CD4-positive, alpha-beta T cell (primary cell): ENCODE data around the gene ASTN2. TPM values are rescaled to one million over a fixed set of nuclear protein-coding genes. Genes with fewer than 3 reads are reported as not detected.

Experiments used
- ATAC-seq: fragments of 200-7000 bp; cut with Tn5 transposase; one replicate; pipeline ENCODE4 v1.10.0; 2022; ENCODE audit warnings: mild to moderate bottlenecking; ENCODE audit not compliant: poor library complexity
- CTCF ChIA-PET: fragments of 350-600 bp; sonication (Branson Sonifier 250); formaldehyde crosslinking; loops from one replicate; lab custom pipeline; 2021; ENCODE audit warnings: antibody characterized with exemption, inconsistent platforms; lab: Charles Lee
- POLR2A ChIA-PET: fragments of 350-600 bp; sonication (Branson Sonifier 250); formaldehyde crosslinking; loops from one replicate; lab custom pipeline; 2021; ENCODE audit warnings: antibody characterized with exemption, inconsistent platforms; lab: Charles Lee
- DNase-seq, 14 experiments: peaks; one replicate each; pipeline ENCODE4 v3.0.0-alpha.2; 2013 to 2020; ENCODE audit warnings: mixed read lengths in 2 of 14
- H3K27ac ChIP-seq, 2 donors: one replicate each; pipeline versions ENCODE4 v1.5.1 to v1.7.0; 2013; ENCODE audit warnings: low read length in 2 of 2, low read depth in 1 of 2, mild to moderate bottlenecking in 1 of 2
- H3K27me3 ChIP-seq, 2 experiments: 1 replicate in 1 of 2; 2 replicates in 1 of 2; pipeline versions ENCODE4 v1.6.1 to v1.7.0; 2013; ENCODE audit warnings: low read length in 2 of 2, control low read depth in 1 of 2, mild to moderate bottlenecking in 1 of 2, moderate library complexity in 1 of 2; ENCODE audit not compliant: insufficient read depth in 2 of 2, control insufficient read depth in 1 of 2
- H3K36me3 ChIP-seq: one replicate; pipeline ENCODE4 v1.6.1; 2013; ENCODE audit warnings: low read length, control low read depth; ENCODE audit not compliant: insufficient read depth
- H3K4me1 ChIP-seq: one replicate; pipeline ENCODE4 v1.6.1; 2013; ENCODE audit warnings: low read length, control low read depth; ENCODE audit not compliant: insufficient read depth
- H3K4me3 ChIP-seq: one replicate; pipeline ENCODE4 v1.5.1; 2013; ENCODE audit warnings: mild to moderate bottlenecking, low read length, moderate library complexity
- H3K9me3 ChIP-seq, 2 experiments: 1 replicate in 1 of 2; 2 replicates in 1 of 2; pipeline versions ENCODE4 v1.6.1 to v1.7.0; 2013; ENCODE audit warnings: low read length in 2 of 2, mild to moderate bottlenecking in 2 of 2, control low read depth in 1 of 2, moderate library complexity in 1 of 2; ENCODE audit not compliant: control insufficient read depth in 1 of 2, insufficient read depth in 1 of 2
- H3K27ac Mint-ChIP-seq: one replicate; pipeline ENCODE4 v1.8.0; 2020; ENCODE audit warnings: mixed read lengths
- H3K27me3 Mint-ChIP-seq: one replicate; pipeline ENCODE4 v1.8.0; 2021; ENCODE audit warnings: mixed read lengths
- H3K36me3 Mint-ChIP-seq: one replicate; pipeline ENCODE4 v1.8.0; 2021; ENCODE audit warnings: low read depth, mixed read lengths
- H3K4me1 Mint-ChIP-seq: one replicate; pipeline ENCODE4 v1.8.0; 2021; ENCODE audit warnings: low read depth, mixed read lengths
- H3K4me3 Mint-ChIP-seq: one replicate; pipeline ENCODE4 v1.8.0; 2020; ENCODE audit warnings: mild to moderate bottlenecking, mixed read lengths
- H3K9me3 Mint-ChIP-seq: one replicate; pipeline ENCODE4 v1.8.0; 2020; ENCODE audit warnings: mixed read lengths
- CTCF ChIP-seq: fragments of 200-600 bp; IDR thresholded peaks from one replicate; pipeline ENCODE4 v1.8.0; 2022; ENCODE audit warnings: antibody characterized with exemption, mild to moderate bottlenecking
- intact Hi-C, 2 experiments: fragments of 100-400 bp; cut with DNase I in 1 of 2; cut with micrococcal nuclease in 1 of 2; formaldehyde crosslinking; loops; one replicate each; pipeline versions ENCODE4 v1.15.1 to v1.9.0; 2023 to 2025; cut with DNase I, micrococcal nuclease
- total RNA-seq, 174 experiments: library from RNA in 2 of 174; stranded (reverse) in 2 of 174; gene quantifications; one replicate each; pipeline ENCODE4 v1.2.3 and lab custom pipeline; 2021 to 2026

ASTN2 gene
- total RNA-seq, 2 experiments from 2014 or later: 2.3 to 2.4 TPM

DNA sequence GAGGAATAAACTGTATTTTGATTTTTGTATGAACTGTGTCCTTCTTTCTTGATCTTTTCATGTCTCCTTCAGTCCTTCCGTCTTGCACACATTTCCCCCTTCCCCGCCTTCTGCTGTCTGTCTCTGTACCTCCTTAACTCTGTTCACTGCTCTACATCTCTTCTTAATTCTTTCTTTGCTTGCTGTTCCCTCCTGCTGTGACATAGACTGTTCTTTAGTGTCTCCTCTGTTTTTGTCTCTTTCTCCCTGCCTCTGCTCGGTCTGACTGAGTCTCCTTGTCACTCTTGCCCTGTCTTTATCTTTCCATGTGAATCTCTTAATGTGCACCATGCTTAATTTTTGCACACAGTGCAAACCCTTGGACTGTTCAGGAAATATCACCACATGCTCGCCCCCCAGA is 614.8 kb downstream of the ASTN2 start:
- no peak for ATAC-seq
- Mint-ChIP-seq H3K9me3 (no peaks in the 10 kb centered on the region), H3K27me3 (no peaks in the 10 kb centered on the region), H3K27ac (no peak overlapping the region), H3K4me3 (no peak overlapping the region), H3K4me1 (no peaks in the 10 kb centered on the region), H3K36me3 (no peaks in the 10 kb centered on the region)
- Histone ChIP-seq H3K27me3 (peaks cover 0 to 2% of the 10 kb centered on the region in 2 experiments), H3K4me3 (no peak overlapping the region), H3K27ac (no peak overlapping the region), H3K4me1 (no peaks in the 10 kb centered on the region), H3K36me3 (no peaks in the 10 kb centered on the region), H3K9me3 (peaks cover 0 to 3% of the 10 kb centered on the region in 2 experiments)
- intact Hi-C loops: no loop called here
- DNase-seq: no peak
- ChIA-PET CTCF (no interaction called here), POLR2A (no interaction called here)
- no peak for TF ChIP-seq CTCF

- Histone ChIP-seq H3K9me3 (peaks cover 0 to 3% of the 10 kb centered on the region in 2 experiments), H3K4me3 (no peak overlapping the region), H3K4me1 (no peaks in the 10 kb centered on the region), H3K27me3 (peaks cover 0 to 2% of the 10 kb centered on the region in 2 experiments), H3K36me3 (no peaks in the 10 kb centered on the region), H3K27ac (no peak overlapping the region)
- ChIA-PET POLR2A (no interaction called here), CTCF (interaction anchor here (1.0 kb wide), 1 partner anchor 19 kb away, joined by 3 read pairs; no protein-coding TSS in a partner anchor)
- no peak for DNase-seq
- intact Hi-C loops: no loop called here
- Mint-ChIP-seq H3K27me3 (no peaks in the 10 kb centered on the region), H3K4me3 (no peak overlapping the region), H3K36me3 (no peaks in the 10 kb centered on the region), H3K27ac (no peak overlapping the region), H3K9me3 (no peaks in the 10 kb centered on the region), H3K4me1 (no peaks in the 10 kb centered on the region)
- no peak for TF ChIP-seq CTCF
- ATAC-seq: no peak
Observed at GRCh38 chr9:116798521-116798920, 616.3 kb downstream of the ASTN2 start.

DNA sequence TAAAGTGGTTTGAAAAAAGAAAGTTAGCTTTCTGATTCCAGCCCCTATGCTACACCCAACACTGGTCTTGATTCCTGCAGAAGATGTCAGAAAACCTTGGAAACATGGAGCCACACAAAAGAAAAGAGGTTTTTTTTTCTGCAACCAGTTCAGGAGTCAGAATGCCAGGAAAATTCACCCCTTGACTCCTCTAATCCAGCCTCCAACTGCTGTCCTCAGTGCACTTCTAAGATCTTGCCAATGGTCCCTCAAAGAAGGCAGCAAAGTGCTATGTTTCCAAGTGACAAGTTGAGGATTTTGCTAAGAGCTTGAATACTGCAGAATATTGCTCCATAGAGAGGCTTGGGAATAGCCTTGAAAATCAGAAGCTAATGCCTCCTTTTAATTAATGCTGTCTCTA is 617.6 kb downstream of the ASTN2 start:
- CTCF ChIA-PET: no interaction called here

More for the DNA sequence above, 617.6 kb downstream of the ASTN2 start:
- H3K4me1 ChIP-seq: no peaks in the 10 kb centered on the region
- TF ChIP-seq CTCF: no peak
- intact Hi-C loops: no loop called here
- Mint-ChIP-seq H3K36me3 (no peaks in the 10 kb centered on the region), H3K4me3 (no peak overlapping the region), H3K27me3 (no peaks in the 10 kb centered on the region), H3K27ac (no peak overlapping the region), H3K4me1 (no peaks in the 10 kb centered on the region), H3K9me3 (no peaks in the 10 kb centered on the region)
- POLR2A ChIA-PET: no interaction called here
- DNase-seq: no peak
- peaks cover 0 to 3% of the 10 kb centered on the region in 2 experiments for H3K9me3 ChIP-seq
- no peaks in the 10 kb centered on the region for H3K36me3 ChIP-seq
- no peak overlapping the region for H3K27ac ChIP-seq
- peaks cover 0 to 2% of the 10 kb centered on the region in 2 experiments for H3K27me3 ChIP-seq
- no peak overlapping the region for H3K4me3 ChIP-seq
- ATAC-seq: no peak
